ENCODE measurements around the gene SLC25A34. TPM values are rescaled to one million over a fixed set of nuclear protein-coding genes. Genes with fewer than 3 reads are reported as not detected.
A peak's percentile ranks its signal among the peaks of the same experiment; 100 is the strongest.

SLC25A34 gene
- polyA plus RNA-seq, 1 of the 3 experiments (the other 2 are of a cell fraction), result 1.4 TPM

DNA sequence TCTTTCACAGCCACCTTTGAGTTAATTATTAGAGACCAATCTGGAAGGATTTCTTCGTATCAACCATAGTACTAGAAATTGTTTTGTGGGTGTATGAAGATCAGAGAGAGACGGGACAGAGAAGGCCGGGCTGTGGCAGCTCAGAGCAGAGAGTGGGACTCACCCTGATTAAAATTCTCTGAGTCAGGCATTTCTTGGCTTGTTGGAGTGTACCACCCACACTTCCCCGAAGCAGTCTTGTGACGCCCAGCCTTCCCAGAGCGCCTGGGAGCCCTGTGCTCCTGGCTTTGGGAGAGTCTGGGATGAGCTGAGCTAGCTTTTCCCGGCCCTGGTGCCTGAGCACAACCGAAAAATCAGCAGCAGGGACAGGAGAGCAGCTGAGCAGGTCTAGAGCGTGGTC is 32.5 kb upstream of the SLC25A34 start:
- H3K4me1 ChIP-seq (ENCODE audit: control insufficient read depth in 1 of 2, insufficient read depth in 2 of 2, low read depth in 1 of 2, low read length in 1 of 2), result peaks cover 0 to 6% of the 10 kb centered on the region in 2 experiments; a peak in 2 of 4 replicates
- H3K9me2 ChIP-seq, result no peaks in the 10 kb centered on the region
- H3K36me3 ChIP-seq (replicated peaks in 1 of 2; ENCODE audit: control insufficient read depth in 1 of 2, insufficient read depth in 2 of 2, low read length in 1 of 2), result no peaks in the 10 kb centered on the region
- peaks cover 31% of the 10 kb centered on the region for H4K20me1 ChIP-seq (ENCODE audit: insufficient read depth)
- peak overlapping the region; percentile 14; the same call in 1 of the 2 replicates for H3K4me2 ChIP-seq
- ChIA-PET POLR2A (no interaction called here), CTCF (no interaction called here)
- 0 out of 4 replicates have a peak overlapping the region, but pooled peaks of 1 of the 2 experiments have one; percentile 35 for H3K4me3 ChIP-seq (ENCODE audit: low read depth in 2 of 2, low read length in 1 of 2)
- WGBS (ENCODE audit: low lambda C conversion rate), result 44% methylated on average over 5 of the region's 9 CpGs
- H3K9me3 ChIP-seq, result no peaks in the 10 kb centered on the region
- peaks cover 16% of the 10 kb centered on the region for H3F3A ChIP-seq (replicated peaks; ENCODE audit: insufficient read depth)
- peak overlapping the region; percentile 7 to 76; a peak in 2 of 4 replicates for H3K27ac ChIP-seq (ENCODE audit: low read depth in 2 of 2, low read length in 1 of 2)
- H2AFZ ChIP-seq (ENCODE audit: low read depth), result no peak overlapping the region
- H3K9ac ChIP-seq, result peak overlapping the region; percentile 21; the same call in 1 of the 2 replicates
- no peak for DNase-seq
- TF ChIP-seq, protein P1, sequence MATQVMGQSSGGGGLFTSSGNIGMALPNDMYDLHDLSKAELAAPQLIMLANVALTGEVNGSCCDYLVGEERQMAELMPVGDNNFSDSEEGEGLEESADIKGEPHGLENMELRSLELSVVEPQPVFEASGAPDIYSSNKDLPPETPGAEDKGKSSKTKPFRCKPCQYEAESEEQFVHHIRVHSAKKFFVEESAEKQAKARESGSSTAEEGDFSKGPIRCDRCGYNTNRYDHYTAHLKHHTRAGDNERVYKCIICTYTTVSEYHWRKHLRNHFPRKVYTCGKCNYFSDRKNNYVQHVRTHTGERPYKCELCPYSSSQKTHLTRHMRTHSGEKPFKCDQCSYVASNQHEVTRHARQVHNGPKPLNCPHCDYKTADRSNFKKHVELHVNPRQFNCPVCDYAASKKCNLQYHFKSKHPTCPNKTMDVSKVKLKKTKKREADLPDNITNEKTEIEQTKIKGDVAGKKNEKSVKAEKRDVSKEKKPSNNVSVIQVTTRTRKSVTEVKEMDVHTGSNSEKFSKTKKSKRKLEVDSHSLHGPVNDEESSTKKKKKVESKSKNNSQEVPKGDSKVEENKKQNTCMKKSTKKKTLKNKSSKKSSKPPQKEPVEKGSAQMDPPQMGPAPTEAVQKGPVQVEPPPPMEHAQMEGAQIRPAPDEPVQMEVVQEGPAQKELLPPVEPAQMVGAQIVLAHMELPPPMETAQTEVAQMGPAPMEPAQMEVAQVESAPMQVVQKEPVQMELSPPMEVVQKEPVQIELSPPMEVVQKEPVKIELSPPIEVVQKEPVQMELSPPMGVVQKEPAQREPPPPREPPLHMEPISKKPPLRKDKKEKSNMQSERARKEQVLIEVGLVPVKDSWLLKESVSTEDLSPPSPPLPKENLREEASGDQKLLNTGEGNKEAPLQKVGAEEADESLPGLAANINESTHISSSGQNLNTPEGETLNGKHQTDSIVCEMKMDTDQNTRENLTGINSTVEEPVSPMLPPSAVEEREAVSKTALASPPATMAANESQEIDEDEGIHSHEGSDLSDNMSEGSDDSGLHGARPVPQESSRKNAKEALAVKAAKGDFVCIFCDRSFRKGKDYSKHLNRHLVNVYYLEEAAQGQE (IDR thresholded peaks at IDR 0.05; ENCODE audit: low read depth, low read length), result no peak
- TF ChIP-seq, protein P2, sequence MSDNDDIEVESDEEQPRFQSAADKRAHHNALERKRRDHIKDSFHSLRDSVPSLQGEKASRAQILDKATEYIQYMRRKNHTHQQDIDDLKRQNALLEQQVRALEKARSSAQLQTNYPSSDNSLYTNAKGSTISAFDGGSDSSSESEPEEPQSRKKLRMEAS (IDR thresholded peaks at IDR 0.05; ENCODE audit: low read depth), result no peak
- TF ChIP-seq EP300 (IDR thresholded peaks at IDR 0.05; ENCODE audit: borderline replicate concordance in 1 of 2, low read depth in 1 of 2, low read length in 1 of 2), result no peak
- no peak for TF ChIP-seq YY1 (IDR thresholded peaks at IDR 0.05; ENCODE audit: low read depth)
- TF ChIP-seq POLR2AphosphoS5 (IDR thresholded peaks at IDR 0.05; ENCODE audit: low read depth, low read length), result no peak
- TF ChIP-seq MXI1 (IDR thresholded peaks at IDR 0.05; ENCODE audit: low read depth, low read length), result no peak
- TF ChIP-seq NFIC (IDR thresholded peaks at IDR 0.05; ENCODE audit: borderline replicate concordance), result no peak
- TF ChIP-seq, protein P3, sequence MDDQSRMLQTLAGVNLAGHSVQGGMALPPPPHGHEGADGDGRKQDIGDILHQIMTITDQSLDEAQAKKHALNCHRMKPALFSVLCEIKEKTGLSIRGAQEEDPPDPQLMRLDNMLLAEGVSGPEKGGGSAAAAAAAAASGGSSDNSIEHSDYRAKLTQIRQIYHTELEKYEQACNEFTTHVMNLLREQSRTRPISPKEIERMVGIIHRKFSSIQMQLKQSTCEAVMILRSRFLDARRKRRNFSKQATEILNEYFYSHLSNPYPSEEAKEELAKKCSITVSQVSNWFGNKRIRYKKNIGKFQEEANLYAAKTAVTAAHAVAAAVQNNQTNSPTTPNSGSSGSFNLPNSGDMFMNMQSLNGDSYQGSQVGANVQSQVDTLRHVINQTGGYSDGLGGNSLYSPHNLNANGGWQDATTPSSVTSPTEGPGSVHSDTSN (IDR thresholded peaks at IDR 0.05), result no peak
- no peak for TF ChIP-seq SIN3A (IDR thresholded peaks at IDR 0.05; ENCODE audit: borderline replicate concordance, low read depth, low read length)
- no peak for TF ChIP-seq FOXM1 (IDR thresholded peaks at IDR 0.05; ENCODE audit: low read depth)
- TF ChIP-seq FOXJ3 (CRISPR knock-in tag; IDR thresholded peaks at IDR 0.05), result no peak
- TF ChIP-seq TEAD4 (IDR thresholded peaks at IDR 0.05; ENCODE audit: borderline replicate concordance, insufficient read depth), result no peak
- H3K79me2 ChIP-seq (ENCODE audit: insufficient read depth), result peaks cover 96% of the 10 kb centered on the region
- no peaks in the 10 kb centered on the region for H3K27me3 ChIP-seq (ENCODE audit: insufficient read depth)

Data from SK-N-SH (cell line).